PC-9 (cell line): ENCODE data around the gene MAPKAP1. TPM values are rescaled to one million over a fixed set of nuclear protein-coding genes. Genes with fewer than 3 reads are reported as not detected.

ENCODE experiments used
- BruUV-seq: library from RNA; stranded (reverse); fragments of 400-500 nt; replicated peaks from 2 replicates; lab custom pipeline; 2021; lab: Mats Ljungman, UMichigan
- CTCF ChIA-PET: fragments of 300-600 bp; sonication (Branson Sonifier 250); formaldehyde crosslinking; loops from one replicate; lab custom pipeline; 2022; ENCODE audit warnings: antibody characterized with exemption; lab: Charles Lee
- POLR2A ChIA-PET: fragments of 300-600 bp; sonication (Branson Sonifier 250); formaldehyde crosslinking; loops from one replicate; lab custom pipeline; 2022; ENCODE audit warnings: antibody characterized with exemption; ENCODE audit not compliant: unreplicated experiment; lab: Charles Lee
- DNase-seq, 2 experiments: peaks; one replicate each; pipeline versions ENCODE4 v3.0.0 to v3.0.0-alpha.2; 2015 to 2022; ENCODE audit warnings: mixed read lengths in 1 of 2
- H2AFZ ChIP-seq: fragments of 200-600 bp; sonication (generic); 2 replicates; pipeline ENCODE4 v1.8.1; 2017; ENCODE audit warnings: antibody characterized with exemption
- H3F3A ChIP-seq: fragments of 200-600 bp; sonication (generic); 2 replicates; pipeline ENCODE4 v1.8.1; 2017; ENCODE audit warnings: antibody characterized with exemption, mild to moderate bottlenecking, low read depth; ENCODE audit not compliant: insufficient read depth
- H3K27ac ChIP-seq: fragments of 200-600 bp; sonication (generic); 2 replicates; pipeline ENCODE4 v1.6.1; 2016; ENCODE audit warnings: mixed run types
- H3K27me3 ChIP-seq: fragments of 200-600 bp; sonication (generic); 2 replicates; pipeline ENCODE4 v1.6.1; 2016; ENCODE audit warnings: low read depth, mixed run types; ENCODE audit not compliant: insufficient read depth
- H3K36me3 ChIP-seq: fragments of 200-600 bp; sonication (generic); 2 replicates; pipeline ENCODE4 v1.6.1; 2016; ENCODE audit warnings: low read depth, mixed run types
- H3K4me1 ChIP-seq: fragments of 200-600 bp; sonication (generic); replicated peaks from 2 replicates; pipeline ENCODE4 v1.6.1; 2016; ENCODE audit warnings: mixed run types; ENCODE audit not compliant: insufficient read depth
- H3K4me2 ChIP-seq: fragments of 200-600 bp; sonication (generic); 2 replicates; pipeline ENCODE4 v1.6.1; 2017; ENCODE audit warnings: mixed run types
- H3K4me3 ChIP-seq: fragments of 200-600 bp; sonication (generic); 2 replicates; pipeline ENCODE4 v1.6.1; 2016; ENCODE audit warnings: mixed run types
- H3K79me2 ChIP-seq: fragments of 200-600 bp; sonication (generic); 2 replicates; pipeline ENCODE4 v1.6.1; 2017; ENCODE audit warnings: low read depth, mixed run types
- H3K9me2 ChIP-seq: fragments of 200-600 bp; sonication (generic); 2 replicates; pipeline ENCODE4 v1.8.1; 2017; ENCODE audit warnings: mild to moderate bottlenecking; ENCODE audit not compliant: insufficient read depth
- H3K9me3 ChIP-seq: fragments of 200-600 bp; sonication (generic); 2 replicates; pipeline ENCODE4 v1.8.1; 2016; ENCODE audit warnings: low read depth; ENCODE audit not compliant: insufficient read depth
- H4K20me1 ChIP-seq: fragments of 200-600 bp; sonication (generic); 2 replicates; pipeline ENCODE4 v1.8.1; 2017; ENCODE audit not compliant: insufficient read depth
- CTCF ChIP-seq: fragments of 200-600 bp; sonication (generic); conservative IDR thresholded peaks from 2 replicates; pipeline ENCODE4 v1.6.1; 2017; ENCODE audit warnings: mixed run types, antibody characterized with exemption, mild to moderate bottlenecking, moderate library complexity
- EZH2 ChIP-seq: fragments of 200-600 bp; sonication (generic); IDR thresholded peaks from 2 replicates; pipeline ENCODE4 v1.8.0; 2017; ENCODE audit warnings: antibody characterized with exemption, low read depth
- intact Hi-C: fragments of 100-400 bp; cut with micrococcal nuclease; formaldehyde crosslinking; loops from one replicate; pipeline ENCODE4 v1.10.0; 2022; ENCODE audit not compliant: unreplicated experiment
- total RNA-seq: library from RNA; stranded (reverse); gene quantifications from 2 replicates; pipeline ENCODE4 v1.2.3, GENCODE V29; 2021

The MAPKAP1 gene
- total RNA-seq, 1 experiment from 2014 or later = 115 TPM

DNA sequence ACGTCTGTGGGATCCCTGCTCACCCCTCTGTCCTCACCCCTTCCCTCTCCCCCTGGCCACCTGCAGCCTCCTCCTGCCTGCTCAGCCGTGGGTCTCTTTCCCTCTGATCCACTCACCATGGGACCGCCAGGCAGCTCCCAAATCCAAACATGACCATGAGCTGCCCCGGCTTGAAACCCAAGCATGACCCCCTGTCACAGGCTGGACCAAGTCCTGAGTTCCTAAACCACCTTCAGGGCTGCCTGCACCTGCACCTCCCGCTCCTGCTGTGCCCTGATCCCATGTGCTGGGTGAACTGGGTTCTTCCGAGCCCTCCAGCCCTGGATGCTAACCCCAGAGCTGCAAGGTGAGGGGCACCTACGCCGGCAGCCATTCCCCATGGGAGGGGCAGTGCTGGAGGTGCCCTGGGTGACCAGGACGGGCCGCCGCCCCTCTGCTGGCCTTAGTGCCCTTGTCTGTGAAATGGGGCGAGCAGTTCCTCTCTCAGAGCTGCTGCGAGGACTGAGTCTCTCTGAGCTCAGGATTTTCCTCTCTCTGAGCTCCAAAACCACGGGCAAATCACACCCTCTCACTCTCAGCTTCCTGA, 295.7 kb downstream of the MAPKAP1 start:
- peak overlapping the region; percentile 51; the same call in 1 of the 2 replicates for H3K4me3 ChIP-seq
- CTCF ChIA-PET = no interaction called here
- H2AFZ ChIP-seq = no peak overlapping the region
- no peak for DNase-seq
- no TSS peak for BruUV-seq
- H3K9me2 ChIP-seq = no peaks in the 10 kb centered on the region
- H3F3A ChIP-seq = 0 out of 2 replicates have a peak, but pooled peaks cover 2% of the 10 kb centered on the region
- H3K27ac ChIP-seq = no peak overlapping the region
- no peaks in the 10 kb centered on the region for H3K4me1 ChIP-seq
- no peaks in the 10 kb centered on the region for H3K36me3 ChIP-seq
- H3K9me3 ChIP-seq = no peaks in the 10 kb centered on the region
- peak overlapping the region; percentile 48 for H3K4me2 ChIP-seq
- H4K20me1 ChIP-seq = no peaks in the 10 kb centered on the region
- POLR2A ChIA-PET = no interaction called here
- H3K27me3 ChIP-seq = no peaks in the 10 kb centered on the region
- TF ChIP-seq CTCF (no peak), EZH2 (no peak)
- no peaks in the 10 kb centered on the region for H3K79me2 ChIP-seq
- intact Hi-C loops = no loop called here

- H3K4me1 ChIP-seq = no peaks in the 10 kb centered on the region
These were observed 296.5 kb downstream of the MAPKAP1 start for GRCh38 chr9:125410522-125410894.

More at GRCh38 chr9:125410522-125410894, 296.5 kb downstream of the MAPKAP1 start:
- TF ChIP-seq CTCF (no peak), EZH2 (no peak)
- DNase-seq = no peak
- Histone ChIP-seq H3K27me3 (no peaks in the 10 kb centered on the region), H3K36me3 (no peaks in the 10 kb centered on the region), H3K27ac (no peak overlapping the region), H3F3A (peaks cover 7% of the 10 kb centered on the region; the same call in 1 of the 2 replicates), H2AFZ (peak overlapping the region; percentile 74; the same call in 1 of the 2 replicates), H4K20me1 (no peaks in the 10 kb centered on the region), H3K4me2 (peak overlapping the region; percentile 48), H3K4me3 (peak overlapping the region; percentile 51), H3K79me2 (no peaks in the 10 kb centered on the region), H3K9me2 (no peaks in the 10 kb centered on the region), H3K9me3 (no peaks in the 10 kb centered on the region)
- CTCF ChIA-PET = interaction anchor here (0.6 kb wide), 1 partner anchor 1199 kb away, joined by 3 read pairs; no protein-coding TSS in a partner anchor
- POLR2A ChIA-PET = no interaction called here
- intact Hi-C loops = no loop called here
- BruUV-seq = no TSS peak
